GM18511 (cell line): Measurements from ENCODE around the gene PCP4.

Experiments used
- ATAC-seq: cut with Tn5 transposase; IDR thresholded peaks from one replicate; pipeline ENCODE4 v1.9.1; 2021; ENCODE audit warnings: mild to moderate bottlenecking, moderate library complexity; ENCODE audit not compliant: unreplicated experiment

Gene PCP4

DNA sequence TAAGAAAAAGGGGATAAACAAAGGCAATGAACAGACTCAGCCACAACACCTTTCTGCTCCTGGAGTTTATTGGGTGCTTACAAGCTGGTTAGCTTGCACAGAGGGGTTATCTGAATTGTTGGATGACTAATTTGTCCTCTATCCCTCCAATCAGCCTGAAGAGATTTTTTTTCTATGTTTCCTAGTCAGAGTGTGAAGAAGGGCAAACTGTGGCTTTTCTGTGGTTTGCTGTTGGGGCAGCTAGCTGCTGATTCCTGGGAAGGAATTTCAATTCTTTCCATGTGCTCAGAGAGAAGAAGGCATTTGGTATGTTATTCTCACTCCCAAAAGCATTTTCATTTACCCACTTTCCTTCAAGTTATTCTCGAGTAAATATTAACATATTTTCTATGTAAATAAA, 48.6 kb downstream of the PCP4 start:
- ATAC-seq = no peak

- no peak for ATAC-seq
Measured at GRCh38 chr21:39918558-39918957, 51.3 kb downstream of the PCP4 start.

GRCh38 chr21:39923476-39923875, 56.2 kb downstream of the PCP4 start:
- ATAC-seq = no peak

- ATAC-seq = no peak
Measured at GRCh38 chr21:39924577-39925308, 57.5 kb downstream of the PCP4 start.

GRCh38 chr21:39927304-39927886, 60.2 kb downstream of the PCP4 start:
- no peak for ATAC-seq

DNA sequence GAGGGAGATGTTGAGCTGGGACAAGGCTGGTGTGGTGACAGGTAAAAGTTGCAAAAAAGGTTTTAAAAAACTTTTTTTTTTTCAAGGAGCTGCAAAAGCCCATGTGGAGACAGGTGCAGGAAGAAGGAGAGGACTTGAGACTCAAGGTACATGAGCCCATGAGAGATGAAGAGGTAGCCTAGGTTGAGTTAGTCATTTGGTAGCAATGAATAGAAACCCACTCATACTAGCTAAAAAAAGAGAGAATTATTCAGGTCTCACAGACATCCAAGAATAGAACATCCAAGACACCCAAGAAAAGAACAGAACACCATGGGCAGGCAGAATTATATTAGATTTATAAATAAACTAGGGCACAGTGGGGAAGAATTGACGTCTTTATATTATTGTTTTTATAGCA, 65.1 kb downstream of the PCP4 start:
- ATAC-seq = no peak

GRCh38 chr21:39934895-39935294, 67.7 kb downstream of the PCP4 start:
- no peak for ATAC-seq

DNA sequence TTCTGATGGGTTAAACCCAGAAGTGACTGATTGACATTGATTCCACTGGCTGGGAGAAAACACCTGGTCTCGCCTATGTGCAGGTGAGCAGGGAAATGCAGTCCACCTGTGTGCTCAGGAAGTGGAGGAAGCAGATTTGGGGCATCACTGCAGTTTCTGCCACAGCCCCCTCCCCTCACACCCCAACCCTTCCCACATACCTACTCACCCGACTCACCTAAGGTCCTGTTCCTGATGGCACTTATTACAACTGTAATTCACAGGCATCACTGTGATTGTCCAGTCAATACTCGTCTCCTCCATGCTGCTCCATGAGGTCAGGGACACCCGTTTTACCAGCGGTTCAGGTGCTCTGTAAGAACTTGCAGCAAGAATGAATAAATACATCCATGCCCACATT, 68.5 kb downstream of the PCP4 start:
- no peak for ATAC-seq

GRCh38 chr21:39938086-39938625, 70.9 kb downstream of the PCP4 start:
- no peak for ATAC-seq

DNA sequence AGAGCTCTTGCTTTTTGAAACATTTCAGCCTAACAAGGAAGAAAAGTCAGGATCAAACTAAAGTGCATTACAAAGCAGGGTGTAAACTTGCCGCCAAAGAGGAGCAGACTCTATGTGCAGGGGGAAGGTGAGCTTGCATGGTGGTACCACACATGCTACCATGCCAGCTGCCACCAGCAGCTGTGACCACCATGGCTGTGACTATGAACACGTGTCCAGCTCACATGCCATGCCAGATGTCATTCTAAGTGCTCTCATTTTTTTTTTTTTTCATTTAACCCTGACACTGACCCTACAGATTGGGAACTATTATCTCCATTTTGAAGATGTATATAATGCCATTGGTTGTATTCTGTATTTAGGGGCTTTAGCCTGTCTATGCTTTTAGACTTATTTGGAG, 79.0 kb downstream of the PCP4 start:
- ATAC-seq = no peak

DNA sequence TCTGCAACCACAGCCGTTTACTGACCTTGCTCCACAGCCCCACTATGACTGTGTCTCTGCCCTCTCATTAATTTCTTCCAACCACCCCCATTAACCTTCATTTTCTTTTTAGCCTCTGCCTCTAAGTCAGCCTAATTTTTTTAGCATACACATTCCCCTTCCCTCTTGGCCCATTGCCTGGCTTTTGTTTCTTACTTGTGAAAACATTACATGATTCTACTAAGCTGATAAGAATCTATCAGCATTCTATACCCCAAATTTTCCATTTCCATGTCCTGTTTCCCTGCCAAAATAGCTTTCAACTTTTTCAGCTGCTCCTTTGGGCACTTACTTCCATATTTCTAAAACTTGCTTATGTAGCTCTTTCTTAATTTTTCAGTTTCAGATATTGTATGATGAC, 79.8 kb downstream of the PCP4 start:
- no peak for ATAC-seq

GRCh38 chr21:39951183-39952101, 84.2 kb downstream of the PCP4 start:
- ATAC-seq = no peak

DNA sequence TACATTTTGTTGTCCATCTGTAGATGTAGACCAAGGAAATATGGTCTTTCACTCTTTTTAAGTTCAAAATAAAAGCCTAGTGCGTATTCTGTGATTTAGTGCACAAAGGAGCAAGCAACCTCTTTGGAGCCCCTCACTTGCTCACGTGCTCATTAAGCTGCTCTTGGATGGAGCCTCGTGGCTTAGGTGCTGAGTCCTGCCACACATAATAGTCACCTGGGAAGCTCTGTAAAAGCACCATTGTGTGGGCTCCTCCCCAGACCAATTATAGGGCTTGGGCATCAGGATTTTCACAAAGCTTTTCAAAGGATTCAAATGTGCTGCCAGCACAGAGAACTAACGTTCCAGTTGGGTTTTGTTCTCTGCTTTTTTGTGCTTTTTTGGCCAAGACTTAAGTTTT, 85.0 kb downstream of the PCP4 start:
- ATAC-seq = no peak

GRCh38 chr21:39954570-39954969, 87.3 kb downstream of the PCP4 start:
- no peak for ATAC-seq

GRCh38 chr21:39955326-39955725, 88.1 kb downstream of the PCP4 start:
- no peak for ATAC-seq

GRCh38 chr21:39956586-39956985, 89.3 kb downstream of the PCP4 start:
- ATAC-seq = no peak

DNA sequence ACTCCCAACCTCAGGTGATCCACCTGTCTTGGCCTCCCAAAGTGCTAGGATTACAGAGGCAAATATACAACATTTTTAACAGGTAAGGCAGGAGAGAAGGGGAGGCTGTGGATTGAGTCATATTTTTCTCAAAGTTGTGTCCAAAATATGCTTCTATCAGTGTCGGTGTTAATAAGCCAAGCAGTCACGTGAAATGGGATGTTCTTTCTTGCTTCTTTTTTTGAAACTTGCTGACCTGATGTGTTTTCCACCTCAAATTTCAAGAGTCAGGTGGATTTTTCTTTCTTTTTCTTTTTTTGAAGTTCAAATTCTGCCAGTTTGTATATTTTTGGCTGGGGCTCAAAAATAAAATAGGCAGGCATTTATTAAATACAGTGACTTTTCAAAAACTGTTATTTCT, 91.5 kb downstream of the PCP4 start:
- no peak for ATAC-seq

DNA sequence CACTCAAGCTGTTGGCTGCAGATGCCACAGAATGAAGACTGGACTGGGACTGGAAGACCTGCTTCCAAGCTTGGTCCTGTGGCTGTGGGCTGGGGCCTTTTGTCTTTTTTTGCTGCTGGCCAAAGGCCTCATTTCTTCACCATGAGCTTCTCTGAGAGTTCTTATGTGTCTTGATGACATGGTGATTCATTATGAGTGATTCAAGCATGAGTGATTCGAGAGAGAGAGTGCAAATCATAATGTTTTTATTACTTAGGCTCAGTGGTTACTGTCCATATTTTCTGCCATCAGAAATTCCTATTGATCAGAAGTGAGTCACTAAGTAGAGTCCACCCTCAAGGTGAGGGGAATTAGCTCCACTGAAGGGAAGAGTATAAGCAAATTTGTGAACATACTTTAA, 94.0 kb downstream of the PCP4 start:
- no peak for ATAC-seq

- no peak for ATAC-seq
Measured at GRCh38 chr21:39965026-39965425, 97.8 kb downstream of the PCP4 start.

GRCh38 chr21:39966786-39967185, 99.5 kb downstream of the PCP4 start:
- no peak for ATAC-seq

- no peak for ATAC-seq
Measured at GRCh38 chr21:39968010-39968409, 100.8 kb downstream of the PCP4 start.
